CD4-positive, alpha-beta T cell treated with Interleukin-6 at 100 ng/mL for 8 hours (primary cell): ENCODE measurements around the gene FAM107B.

ENCODE experiments used
- DNase-seq: peaks from one replicate; pipeline ENCODE4 v3.0.0-alpha.2; 2020; ENCODE audit warnings: mixed read lengths, low spot score

FAM107B gene

GRCh38 chr10:14499601-14499904 is 275.1 kb downstream of the FAM107B start:
- no peak for DNase-seq

- no peak for DNase-seq
Measured at GRCh38 chr10:14498326-14498725, 276.4 kb downstream of the FAM107B start.

GRCh38 chr10:14491811-14492210 is 282.9 kb downstream of the FAM107B start:
- DNase-seq, result no peak

- DNase-seq, result no peak
Measured at GRCh38 chr10:14489522-14490177, 285.0 kb downstream of the FAM107B start.

GRCh38 chr10:14487488-14487883 is 287.2 kb downstream of the FAM107B start:
- DNase-seq, result no peak

GRCh38 chr10:14486777-14487487 is 287.8 kb downstream of the FAM107B start:
- no peak for DNase-seq

GRCh38 chr10:14485986-14486385 is 288.7 kb downstream of the FAM107B start:
- DNase-seq, result no peak

- no peak for DNase-seq
Measured at GRCh38 chr10:14483417-14483816, 291.3 kb downstream of the FAM107B start.

GRCh38 chr10:14481752-14482151 is 292.9 kb downstream of the FAM107B start:
- DNase-seq, result no peak

- DNase-seq, result no peak
Measured at GRCh38 chr10:14481014-14481413, 293.7 kb downstream of the FAM107B start.

- no peak for DNase-seq
Measured at GRCh38 chr10:14478604-14479003, 296.1 kb downstream of the FAM107B start.

GRCh38 chr10:14478201-14478600 is 296.5 kb downstream of the FAM107B start:
- DNase-seq, result no peak

GRCh38 chr10:14477408-14477710 is 297.3 kb downstream of the FAM107B start:
- DNase-seq, result no peak

- DNase-seq, result no peak
Measured at GRCh38 chr10:14476641-14477407, 297.9 kb downstream of the FAM107B start.

- DNase-seq, result no peak
Measured at GRCh38 chr10:14476006-14476405, 298.7 kb downstream of the FAM107B start.

GRCh38 chr10:14474656-14475055 is 300.0 kb downstream of the FAM107B start:
- no peak for DNase-seq

GRCh38 chr10:14470920-14471319 is 303.8 kb downstream of the FAM107B start:
- DNase-seq, result no peak

GRCh38 chr10:14468726-14469125 is 306.0 kb downstream of the FAM107B start:
- no peak for DNase-seq
